IMR-90 (cell line): ENCODE results near the gene MAP1LC3C. TPM values are rescaled to one million over a fixed set of nuclear protein-coding genes. Genes with fewer than 3 reads are reported as not detected.
A peak's percentile ranks its signal among the peaks of the same experiment; 100 is the strongest.

Experiments used
- ATAC-seq: fragments of 200-7000 bp; cut with Tn5 transposase; 2 replicates; pipeline ENCODE4 v1.9.1; 2020; ENCODE audit warnings: low read depth, mild to moderate bottlenecking, moderate library complexity
- BruUV-seq: library from RNA; stranded (reverse); fragments of 400-500 nt; replicated peaks from 2 replicates; lab custom pipeline; 2021; lab: Mats Ljungman, UMichigan
- CTCF ChIA-PET: fragments of 300-600 bp; formaldehyde crosslinking; extraction: SDS; loops from one replicate; lab custom pipeline; 2021; ENCODE audit warnings: antibody characterized with exemption; lab: Yijun Ruan, JAX
- POLR2A ChIA-PET: fragments of 300-600 bp; sonication (Branson Sonifier 250); formaldehyde crosslinking; loops from one replicate; lab custom pipeline; 2022; ENCODE audit warnings: antibody characterized with exemption; ENCODE audit not compliant: unreplicated experiment; lab: Charles Lee
- DNase-seq: peaks from one replicate; pipeline ENCODE4 v3.0.0; 2013
- H2AFZ ChIP-seq: replicated peaks from 2 replicates; pipeline ENCODE3; 2013; ENCODE audit warnings: low read length, mild to moderate bottlenecking; ENCODE audit not compliant: poor library complexity
- H2AK5ac ChIP-seq: 2 replicates; pipeline ENCODE4 v1.6.1; 2013; ENCODE audit warnings: low read depth, low read length, inconsistent platforms
- H2AK9ac ChIP-seq: replicated peaks from 2 replicates; pipeline ENCODE3; 2013; ENCODE audit warnings: mild to moderate bottlenecking, low read depth, low read length, moderate library complexity; ENCODE audit not compliant: poor library complexity
- H2BK120ac ChIP-seq: 2 replicates; pipeline ENCODE4 v1.6.1; 2013; ENCODE audit warnings: low read depth, low read length, inconsistent platforms
- H2BK15ac ChIP-seq: 3 replicates; pipeline ENCODE4 v1.6.1; 2013; ENCODE audit warnings: low read depth, low read length, inconsistent platforms
- H2BK20ac ChIP-seq: 2 replicates; pipeline ENCODE4 v1.6.1; 2013; ENCODE audit warnings: low read depth, mild to moderate bottlenecking, inconsistent platforms, low read length, moderate library complexity
- H2BK5ac ChIP-seq: 2 replicates; pipeline ENCODE4 v1.6.1; 2013; ENCODE audit warnings: mild to moderate bottlenecking, low read depth, low read length, inconsistent platforms; ENCODE audit not compliant: poor library complexity, severe bottlenecking
- H3K14ac ChIP-seq: replicated peaks from 2 replicates; pipeline ENCODE4 v1.6.1; 2013; ENCODE audit warnings: low read depth, low read length, inconsistent platforms
- H3K18ac ChIP-seq: 2 replicates; pipeline ENCODE4 v1.6.1; 2013; ENCODE audit warnings: low read depth, low read length, control low read depth
- H3K23ac ChIP-seq: 2 replicates; pipeline ENCODE4 v1.6.1; 2013; ENCODE audit warnings: low read depth, low read length, inconsistent platforms
- H3K27ac ChIP-seq: 2 replicates; pipeline ENCODE4 v1.5.1; 2013; ENCODE audit warnings: mild to moderate bottlenecking, control low read depth, low read length; ENCODE audit not compliant: insufficient read depth
- H3K27me3 ChIP-seq: 2 replicates; pipeline ENCODE4 v1.6.1; 2013; ENCODE audit warnings: low read length; ENCODE audit not compliant: control insufficient read depth, insufficient read depth
- H3K36me3 ChIP-seq: 2 replicates; pipeline ENCODE4 v1.6.1; 2013; ENCODE audit warnings: low read length, mixed read lengths; ENCODE audit not compliant: control insufficient read depth, insufficient read depth
- H3K4ac ChIP-seq: 2 replicates; pipeline ENCODE4 v1.6.1; 2013; ENCODE audit warnings: low read depth, low read length, inconsistent platforms
- H3K4me1 ChIP-seq: 2 replicates; pipeline ENCODE4 v1.6.1; 2013; ENCODE audit warnings: low read length, mixed read lengths; ENCODE audit not compliant: control insufficient read depth, insufficient read depth
- H3K4me2 ChIP-seq: 2 replicates; pipeline ENCODE4 v1.6.1; 2013; ENCODE audit warnings: low read depth, mild to moderate bottlenecking, control low read depth, low read length, moderate library complexity
- H3K4me3 ChIP-seq: 2 replicates; pipeline ENCODE4 v1.5.1; 2013; ENCODE audit warnings: low read depth, mild to moderate bottlenecking, control low read depth, low read length, moderate library complexity; ENCODE audit not compliant: insufficient read depth
- H3K56ac ChIP-seq: 2 replicates; pipeline ENCODE4 v1.6.1; 2013; ENCODE audit warnings: low read length, inconsistent platforms; ENCODE audit not compliant: insufficient read depth; ENCODE audit errors: extremely low read depth
- H3K79me1 ChIP-seq, 2 experiments: 2 replicates each; pipeline ENCODE4 v1.6.1; 2013; ENCODE audit warnings: low read length in 2 of 2, inconsistent platforms in 1 of 2, low read depth in 1 of 2
- H3K9ac ChIP-seq: 2 replicates; pipeline ENCODE4 v1.6.1; 2013; ENCODE audit warnings: low read depth, low read length, control low read depth
- H3K9me1 ChIP-seq: 2 replicates; pipeline ENCODE4 v1.6.1; 2013; ENCODE audit warnings: low read length, inconsistent platforms; ENCODE audit not compliant: insufficient read depth
- H3K9me3 ChIP-seq: 2 replicates; pipeline ENCODE4 v1.6.1; 2013; ENCODE audit warnings: low read length; ENCODE audit not compliant: control insufficient read depth, insufficient read depth
- H4K20me1 ChIP-seq: 2 replicates; pipeline ENCODE4 v1.6.1; 2013; ENCODE audit warnings: low read length, inconsistent platforms; ENCODE audit not compliant: insufficient read depth
- H4K5ac ChIP-seq: 2 replicates; pipeline ENCODE4 v1.6.1; 2013; ENCODE audit warnings: mild to moderate bottlenecking, low read depth, low read length, control low read depth
- H4K8ac ChIP-seq, 2 experiments: 2 replicates each; pipeline ENCODE4 v1.6.1; 2013; ENCODE audit warnings: low read depth in 2 of 2, low read length in 2 of 2, control low read depth in 1 of 2, inconsistent platforms in 1 of 2
- H4K91ac ChIP-seq: 2 replicates; pipeline ENCODE4 v1.6.1; 2013; ENCODE audit warnings: low read depth, low read length, inconsistent platforms; ENCODE audit not compliant: insufficient read depth
- BHLHE40 ChIP-seq: fragments of 150-350 bp; IDR thresholded peaks from 2 replicates; pipeline ENCODE4 v1.6.1; 2016; ENCODE audit warnings: mild to moderate bottlenecking, low read depth, low read length
- CHD1 ChIP-seq: IDR thresholded peaks from 2 replicates; pipeline ENCODE4 v1.6.1; 2012; ENCODE audit warnings: low read depth, low read length, improper control_type of control experiment
- ELK1 ChIP-seq: fragments of 150-350 bp; IDR thresholded peaks from 2 replicates; pipeline ENCODE4 v1.6.1; 2016; ENCODE audit warnings: low read depth, mild to moderate bottlenecking, low read length, moderate library complexity, borderline replicate concordance
- MAZ ChIP-seq: IDR thresholded peaks from 2 replicates; pipeline ENCODE4 v1.6.1; 2012; ENCODE audit warnings: low read depth, mild to moderate bottlenecking, low read length, improper control_type of control experiment, moderate library complexity, borderline replicate concordance
- NFE2L2 ChIP-seq: fragments of 150-350 bp; IDR thresholded peaks from 2 replicates; pipeline ENCODE4 v1.6.1; 2016; ENCODE audit warnings: low read depth, mild to moderate bottlenecking, low read length
- POLR2A ChIP-seq: IDR thresholded peaks from 2 replicates; pipeline ENCODE4 v1.6.1; 2012; ENCODE audit warnings: mild to moderate bottlenecking, low read depth, low read length
- RCOR1 ChIP-seq: IDR thresholded peaks from 2 replicates; pipeline ENCODE4 v1.6.1; 2012; ENCODE audit warnings: mild to moderate bottlenecking, low read length, improper control_type of control experiment; ENCODE audit not compliant: insufficient replicate concordance
- WGBS, 2 experiments: methylation state at CpG; one replicate each; pipeline versions ENCODE4 v1.1.5 to v1.1.7; 2013; ENCODE audit warnings: missing lambda C conversion rate in 2 of 2; ENCODE audit not compliant: insufficient read length in 1 of 2; ENCODE audit errors: extremely low coverage in 2 of 2; 5-methylcytosine and 5-hydroxymethylcytosine counted together
- dilution Hi-C: fragments of 300-500 bp; cut with HindIII; formaldehyde crosslinking; loops from one replicate; pipeline ENCODE4 v1.14.3; 2018; ENCODE audit warnings: low sequenced_read_pairs; ENCODE audit not compliant: unreplicated experiment
- in situ Hi-C: fragments of 300-500 bp; cut with MboI; formaldehyde crosslinking; loops from 3 replicates; pipeline ENCODE4 v1.14.3; 2019; ENCODE audit warnings: low sequenced_read_pairs, inconsistent platforms, mixed read lengths
- intact Hi-C: fragments of 100-400 bp; cut with micrococcal nuclease; formaldehyde crosslinking; loops from 2 replicates; pipeline ENCODE4 v1.10.0; 2022
- polyA plus RNA-seq, 3 experiments: library from polyadenylated mRNA; depleted of rRNA; stranded (reverse); fragments of >200 nt; gene quantifications; 2 replicates each; pipeline ENCODE4 v1.2.3, GENCODE V29; 2012; ENCODE audit warnings: low replicate concordance in 1 of 3
- total RNA-seq: library from RNA; depleted of rRNA; stranded (reverse); fragments of >200 nt; gene quantifications from 2 replicates; pipeline ENCODE4 v1.2.3, GENCODE V29; 2012
- TF ChIP-seq, protein P1 (sequence below): conservative IDR thresholded peaks from 2 replicates; pipeline ENCODE4 v1.5.1; 2012; ENCODE audit warnings: mild to moderate bottlenecking, low read depth, low read length, improper control_type of control experiment

MAP1LC3C gene
- total and polyA plus RNA-seq, 2 of the 4 experiments (the other 2 are of a cell fraction), result under 0.01 TPM; not detected in 1

DNA sequence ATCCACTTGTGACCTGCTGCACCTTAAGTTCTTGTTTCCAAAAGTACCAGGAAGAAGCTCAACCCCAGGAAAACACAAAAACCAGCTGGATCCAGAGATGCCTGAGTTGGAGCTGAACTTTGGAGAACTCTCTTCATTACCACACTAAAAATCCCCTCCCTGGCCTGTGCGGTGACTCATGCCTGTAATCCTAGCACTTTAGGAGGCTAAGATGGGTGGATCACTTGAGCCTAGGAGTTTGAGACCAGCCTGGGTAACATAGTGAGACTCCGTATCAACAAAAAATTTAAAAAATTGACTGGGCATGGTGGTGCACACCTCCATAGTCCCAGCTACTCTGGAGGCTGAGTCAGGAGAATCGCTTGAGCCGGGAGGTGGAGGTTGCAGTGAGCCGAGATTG, 6.2 kb downstream of the MAP1LC3C start:
- no peak for ATAC-seq
- H3K9me3 ChIP-seq, result no peaks in the 10 kb centered on the region
- H3K4me2 ChIP-seq, result no peak overlapping the region
- H4K8ac ChIP-seq, result no peak overlapping the region
- no peak overlapping the region for H2AK9ac ChIP-seq
- H2AK5ac ChIP-seq, result no peak overlapping the region
- H3K36me3 ChIP-seq, result no peaks in the 10 kb centered on the region
- H4K91ac ChIP-seq, result no peak overlapping the region
- WGBS, 2 experiments, result no CpG with 5 or more reads among the region's 5 CpGs
- no peak overlapping the region for H4K5ac ChIP-seq
- H2BK5ac ChIP-seq, result no peak overlapping the region
- ChIA-PET CTCF (no interaction called here), POLR2A (interaction anchor here (0.6 kb wide), 1 partner anchor 1267 kb away, joined by 3 read pairs; no protein-coding TSS in a partner anchor)
- no peaks in the 10 kb centered on the region for H3K27me3 ChIP-seq
- H3K9me1 ChIP-seq, result no peaks in the 10 kb centered on the region
- H3K56ac ChIP-seq, result no peak overlapping the region
- intact Hi-C loops, result no loop called here
- in situ Hi-C loops, result loop anchor here (25.0 kb wide), 1 partner anchor 455 kb away; the partner anchor contains the start of gene KMO
- TF ChIP-seq RCOR1 (no peak), ELK1 (no peak), NFE2L2 (no peak), POLR2A (no peak), MAZ (no peak), CHD1 (no peak), BHLHE40 (no peak)
- TF ChIP-seq, protein P1, sequence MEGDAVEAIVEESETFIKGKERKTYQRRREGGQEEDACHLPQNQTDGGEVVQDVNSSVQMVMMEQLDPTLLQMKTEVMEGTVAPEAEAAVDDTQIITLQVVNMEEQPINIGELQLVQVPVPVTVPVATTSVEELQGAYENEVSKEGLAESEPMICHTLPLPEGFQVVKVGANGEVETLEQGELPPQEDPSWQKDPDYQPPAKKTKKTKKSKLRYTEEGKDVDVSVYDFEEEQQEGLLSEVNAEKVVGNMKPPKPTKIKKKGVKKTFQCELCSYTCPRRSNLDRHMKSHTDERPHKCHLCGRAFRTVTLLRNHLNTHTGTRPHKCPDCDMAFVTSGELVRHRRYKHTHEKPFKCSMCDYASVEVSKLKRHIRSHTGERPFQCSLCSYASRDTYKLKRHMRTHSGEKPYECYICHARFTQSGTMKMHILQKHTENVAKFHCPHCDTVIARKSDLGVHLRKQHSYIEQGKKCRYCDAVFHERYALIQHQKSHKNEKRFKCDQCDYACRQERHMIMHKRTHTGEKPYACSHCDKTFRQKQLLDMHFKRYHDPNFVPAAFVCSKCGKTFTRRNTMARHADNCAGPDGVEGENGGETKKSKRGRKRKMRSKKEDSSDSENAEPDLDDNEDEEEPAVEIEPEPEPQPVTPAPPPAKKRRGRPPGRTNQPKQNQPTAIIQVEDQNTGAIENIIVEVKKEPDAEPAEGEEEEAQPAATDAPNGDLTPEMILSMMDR, result no peak
- no peaks in the 10 kb centered on the region for H3K4me1 ChIP-seq
- H3K4ac ChIP-seq, result no peak overlapping the region
- no peaks in the 10 kb centered on the region for H4K20me1 ChIP-seq
- no peak overlapping the region for H3K27ac ChIP-seq
- no peaks in the 10 kb centered on the region for H3K79me1 ChIP-seq
- H3K14ac ChIP-seq, result no peak overlapping the region
- H3K9ac ChIP-seq, result no peak overlapping the region
- H2AFZ ChIP-seq, result no peak overlapping the region
- dilution Hi-C loops, result no loop called here
- H2BK120ac ChIP-seq, result no peak overlapping the region
- peak; percentile 17 for DNase-seq
- no peak overlapping the region for H3K4me3 ChIP-seq
- BruUV-seq, result no TSS peak
- no peak overlapping the region for H2BK20ac ChIP-seq
- H3K23ac ChIP-seq, result no peak overlapping the region
- no peak overlapping the region for H2BK15ac ChIP-seq
- H3K18ac ChIP-seq, result no peak overlapping the region
